ENCODE measurements around the gene GCSAM. TPM values are rescaled to one million over a fixed set of nuclear protein-coding genes. Genes with fewer than 3 reads are reported as not detected.

The GCSAM gene
- total RNA-seq, 2 donors from 2014 or later, result 0.50 TPM; not detected in 1

DNA sequence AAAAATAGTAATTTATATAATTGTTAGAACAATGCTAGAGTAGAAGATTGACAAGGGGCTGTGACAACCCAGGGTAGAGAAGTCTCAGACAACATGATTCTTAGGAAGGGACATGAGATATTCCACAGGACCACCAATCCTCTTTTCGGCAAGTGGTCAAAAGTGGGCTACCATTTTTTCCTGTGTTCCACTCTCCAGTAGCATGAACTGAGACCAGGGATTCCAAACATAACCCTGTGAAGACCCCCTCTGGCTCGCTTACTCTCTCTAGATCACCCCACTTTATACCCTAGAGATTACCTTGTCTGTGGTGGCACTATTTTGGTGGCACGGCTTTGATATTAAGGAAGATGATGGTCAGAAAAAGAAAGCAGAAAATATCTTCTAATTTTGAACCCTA, 960 bp downstream of the GCSAM start:
- intact Hi-C loops (cut with DNase I, micrococcal nuclease), result loop anchor here in 1 of 2 donors (10.0 kb wide), 1 partner anchor 383 kb away; no protein-coding TSS in a partner anchor
- ATAC-seq, result no peak

DNA sequence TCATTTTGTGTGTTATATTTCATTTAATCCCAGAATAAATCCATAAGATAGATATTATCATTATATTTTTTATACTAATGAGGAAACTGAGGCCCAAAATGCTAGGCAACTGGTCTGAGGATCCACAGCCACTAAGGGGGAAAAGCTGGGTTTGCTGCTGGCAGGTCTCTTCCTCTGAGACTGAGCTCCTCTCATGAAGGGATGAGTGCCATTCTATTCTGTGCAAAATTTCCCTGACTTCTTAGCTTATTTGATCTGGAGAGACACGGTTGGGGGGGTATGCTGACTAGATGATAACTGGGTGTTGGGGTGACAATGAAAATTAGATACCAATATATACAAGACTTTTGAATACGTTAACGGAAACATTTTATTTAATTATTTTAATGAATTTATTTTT, 1.9 kb downstream of the GCSAM start:
- intact Hi-C loops (cut with DNase I, micrococcal nuclease), result loop anchor here in 1 of 2 donors (10.0 kb wide), 1 partner anchor 384 kb away; no protein-coding TSS in a partner anchor
- DNase-seq, result no peak
- no peak for ATAC-seq

More for the DNA sequence above, 960 bp downstream of the GCSAM start:
- no peak for DNase-seq

DNA sequence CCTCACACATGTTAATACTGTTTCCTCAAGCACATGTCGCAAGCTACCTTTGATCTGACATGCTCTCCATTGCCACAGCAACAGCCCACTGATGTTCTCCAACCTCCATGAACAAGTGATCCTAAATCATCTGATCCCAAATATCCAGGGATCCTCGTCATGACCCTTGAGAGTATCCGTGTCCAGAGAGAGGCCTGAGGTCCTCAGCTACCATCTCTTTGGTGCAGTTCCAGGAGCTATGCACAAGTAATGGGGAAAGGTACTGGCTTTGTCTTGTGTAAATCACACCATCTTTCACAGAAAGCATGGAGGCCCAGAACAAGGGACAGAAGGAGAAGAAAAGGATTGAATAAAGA, 2.4 kb downstream of the GCSAM start:
- intact Hi-C loops (cut with DNase I, micrococcal nuclease), result loop anchor here in 1 of 2 donors (10.0 kb wide), 1 partner anchor 384 kb away; no protein-coding TSS in a partner anchor
- ATAC-seq (no peak), DNase-seq (no peak)

DNA sequence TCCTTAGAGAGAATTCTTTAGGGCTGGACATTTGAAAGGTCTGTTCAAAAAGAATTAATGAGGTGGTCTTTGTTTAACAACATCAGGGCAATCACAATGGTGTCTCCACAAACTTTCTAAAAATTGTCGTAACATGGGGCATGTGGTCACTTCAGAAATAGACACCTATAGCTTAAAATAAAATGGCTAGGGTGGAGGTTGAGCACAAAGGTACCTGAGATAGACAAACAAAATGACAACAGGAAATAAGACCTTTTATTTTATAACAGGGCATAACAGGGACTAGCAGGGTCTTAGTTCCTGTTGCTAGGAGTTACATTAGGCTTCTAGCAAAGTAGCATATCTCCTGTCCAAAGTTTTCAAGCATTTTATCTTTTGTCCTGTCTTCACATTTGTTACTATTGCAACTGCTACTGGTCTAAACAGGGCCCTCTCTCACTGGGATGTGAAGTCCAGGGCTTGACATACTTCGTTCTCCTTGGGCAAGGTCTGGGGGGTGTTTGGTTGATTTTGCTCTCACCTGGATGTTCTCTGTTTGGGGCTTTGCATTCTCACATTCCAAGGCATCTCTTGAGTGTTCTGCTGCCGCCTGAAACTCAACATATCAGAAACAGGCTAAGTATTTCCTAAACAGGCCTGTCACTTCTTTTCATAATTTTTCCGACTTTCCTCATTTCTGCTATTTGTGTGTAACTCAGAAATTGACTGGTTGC, 3.0 kb downstream of the GCSAM start:
- DNase-seq (no peak), ATAC-seq (no peak)
- intact Hi-C loops (cut with DNase I, micrococcal nuclease), result loop anchor here in 1 of 2 donors (10.0 kb wide), 1 partner anchor 385 kb away; no protein-coding TSS in a partner anchor

DNA sequence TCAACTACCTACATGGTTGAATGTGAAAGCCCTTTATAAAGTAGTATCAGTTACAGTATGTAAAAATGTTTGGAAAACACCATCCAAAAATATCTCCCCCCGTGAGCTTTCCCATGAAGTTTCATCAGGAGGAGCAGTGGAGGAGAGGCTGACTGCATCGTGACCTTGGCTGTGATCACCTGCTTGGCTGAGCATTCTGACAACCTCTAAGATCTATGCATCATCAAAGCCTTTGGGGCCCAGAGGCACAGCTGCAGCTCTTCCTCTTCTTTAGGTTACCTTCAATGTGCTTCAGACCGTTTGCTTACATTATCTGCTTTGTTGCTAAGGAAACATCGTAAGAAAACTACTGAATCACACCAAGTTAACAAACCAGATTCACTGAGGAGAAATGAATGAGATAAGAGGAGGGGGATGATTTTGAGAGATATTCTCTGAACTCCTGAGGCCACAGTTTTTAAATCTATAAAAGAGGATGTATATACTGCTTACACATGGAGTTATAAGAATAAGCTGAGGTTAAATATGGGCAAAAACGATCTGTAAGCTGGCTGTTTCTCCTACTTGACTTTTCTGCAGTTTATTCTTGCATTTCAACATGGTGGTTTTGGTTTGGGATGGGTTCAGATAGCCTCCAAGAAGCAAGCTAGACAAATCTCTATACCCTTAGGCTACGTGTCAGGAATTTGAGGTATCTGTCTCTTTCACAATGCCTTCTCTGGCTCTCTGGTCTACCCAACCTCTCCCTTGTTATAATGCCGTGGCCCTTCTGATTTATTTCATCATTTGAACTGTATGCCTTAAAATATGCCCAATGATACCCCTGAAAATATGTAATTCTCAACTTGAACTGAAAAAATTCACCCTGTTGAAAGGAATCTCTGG, 4.0 kb downstream of the GCSAM start:
- intact Hi-C loops (cut with DNase I, micrococcal nuclease), result no loop called here
- ATAC-seq (peak; percentile 17), DNase-seq (no peak)

DNA sequence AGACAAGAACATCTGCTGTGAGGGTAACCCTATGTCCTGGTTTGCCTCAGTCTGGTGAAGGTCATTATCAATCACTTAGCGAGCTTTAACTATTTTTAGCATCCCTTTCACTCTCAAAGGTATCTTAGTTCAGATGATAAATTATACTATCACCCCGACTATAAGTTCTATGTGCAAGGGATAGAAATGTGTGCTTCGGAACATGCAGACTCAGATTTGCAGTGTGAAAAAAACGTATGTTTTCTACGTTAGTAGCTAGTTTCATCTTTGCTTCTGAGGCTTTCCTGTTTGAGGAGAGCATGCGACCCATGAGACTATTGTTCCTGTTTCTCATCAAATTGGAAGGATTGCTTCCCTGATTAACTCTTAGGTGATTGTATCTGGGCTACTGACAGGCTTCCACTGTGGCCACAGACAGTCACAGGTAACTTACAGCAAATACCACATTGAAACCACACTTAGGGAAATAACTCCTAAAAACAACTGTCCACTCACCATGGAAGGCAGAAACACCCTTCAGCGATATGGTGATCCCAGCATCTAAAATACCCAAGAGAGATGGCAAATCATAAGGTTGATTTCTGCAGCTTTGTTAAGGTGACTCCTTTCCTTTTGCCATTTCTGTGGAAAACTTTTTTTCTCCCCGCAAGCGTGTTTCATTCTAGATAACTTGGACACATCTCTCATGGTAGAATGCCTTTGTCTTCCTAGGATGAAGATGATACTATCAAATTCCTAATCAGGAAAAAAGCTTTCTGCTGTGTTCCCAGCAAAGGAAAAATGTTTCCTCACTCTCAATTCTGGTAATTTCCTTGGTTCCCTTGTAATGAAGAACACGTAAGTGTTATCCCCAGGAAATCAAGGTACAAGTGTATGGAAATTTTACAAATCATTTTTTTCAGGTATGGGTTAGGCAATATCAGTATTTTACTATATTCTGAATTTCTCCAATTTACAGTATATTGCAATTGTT, 5.2 kb downstream of the GCSAM start:
- ATAC-seq (no peak), DNase-seq (no peak)
- intact Hi-C loops (cut with DNase I, micrococcal nuclease), result no loop called here

DNA sequence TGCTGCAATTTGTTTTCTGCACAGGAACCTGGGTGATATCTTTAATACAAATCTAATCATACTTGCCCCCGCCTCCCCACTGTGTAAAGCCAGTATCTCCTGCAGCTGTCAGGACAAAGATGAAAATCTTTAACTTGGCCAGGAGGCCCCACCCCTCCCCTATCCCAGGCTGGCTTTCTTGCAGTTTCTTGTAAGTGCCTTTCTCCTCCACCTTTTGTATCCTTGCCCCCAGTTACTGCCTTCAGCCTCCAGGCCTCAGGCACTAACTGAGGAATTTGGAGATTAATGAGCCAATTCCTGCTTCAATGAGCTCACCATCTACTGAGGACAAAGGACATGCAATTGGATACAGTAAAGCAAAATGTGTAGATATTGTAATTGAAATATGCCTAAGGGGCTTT, 6.5 kb downstream of the GCSAM start:
- intact Hi-C loops (cut with DNase I, micrococcal nuclease), result no loop called here

DNA sequence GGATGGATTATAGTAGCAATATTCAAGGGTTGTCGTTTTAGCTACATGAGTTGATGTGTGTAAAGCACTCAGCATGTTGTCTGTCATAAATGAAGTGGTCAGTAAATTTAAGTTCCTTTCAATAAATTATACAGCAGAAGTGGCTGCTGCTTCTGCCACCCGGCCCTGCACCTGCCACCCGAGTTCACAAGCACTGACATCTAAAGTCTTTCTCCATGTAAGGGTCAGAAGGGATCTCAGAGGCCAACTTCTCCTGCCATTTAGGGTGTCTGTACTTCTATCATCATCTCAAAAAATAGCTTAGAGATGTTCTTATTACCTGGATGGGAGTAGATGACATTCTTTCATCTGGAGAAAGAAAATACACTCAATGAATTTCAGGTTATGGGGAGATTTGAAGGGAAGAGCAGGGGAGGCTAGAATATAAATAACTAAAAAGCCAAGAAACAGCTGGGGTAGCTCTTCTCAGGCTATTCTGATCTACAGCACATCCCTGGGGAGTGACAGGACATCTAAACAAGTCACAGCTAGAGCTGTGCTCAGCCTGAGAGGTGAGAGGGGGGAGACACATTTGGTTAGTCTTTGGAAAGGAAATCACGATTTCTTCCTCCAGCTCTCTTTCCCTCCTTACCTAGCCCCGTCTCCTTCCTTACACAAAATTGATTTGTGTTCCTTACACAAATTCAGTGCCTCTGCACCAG, 8.0 kb downstream of the GCSAM start:
- intact Hi-C loops (cut with DNase I, micrococcal nuclease), result no loop called here
- DNase-seq, result no peak
- ATAC-seq, result no peak

More for the DNA sequence above, 6.5 kb downstream of the GCSAM start:
- DNase-seq (no peak), ATAC-seq (no peak)

DNA sequence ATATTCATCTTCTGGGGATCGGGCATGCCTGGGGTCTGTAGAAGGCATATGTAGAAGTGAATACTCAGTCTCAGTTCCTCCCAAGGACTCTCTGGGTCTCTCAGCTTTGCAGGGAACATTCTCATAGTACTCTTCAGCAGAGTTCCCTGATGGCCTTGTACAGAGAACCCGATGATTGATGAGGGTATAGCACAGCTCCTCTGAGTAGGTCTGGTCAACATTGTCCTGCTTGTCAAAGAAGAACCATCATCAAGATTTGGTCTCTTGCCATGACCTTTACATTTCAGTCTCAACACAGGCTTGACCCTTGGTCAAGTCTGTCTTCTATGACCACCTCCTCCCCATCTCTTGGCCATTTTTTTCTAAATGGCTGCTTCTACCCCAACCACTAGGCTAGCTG, 9.5 kb downstream of the GCSAM start:
- no peak for ATAC-seq
- intact Hi-C loops (cut with DNase I, micrococcal nuclease), result no loop called here

DNA sequence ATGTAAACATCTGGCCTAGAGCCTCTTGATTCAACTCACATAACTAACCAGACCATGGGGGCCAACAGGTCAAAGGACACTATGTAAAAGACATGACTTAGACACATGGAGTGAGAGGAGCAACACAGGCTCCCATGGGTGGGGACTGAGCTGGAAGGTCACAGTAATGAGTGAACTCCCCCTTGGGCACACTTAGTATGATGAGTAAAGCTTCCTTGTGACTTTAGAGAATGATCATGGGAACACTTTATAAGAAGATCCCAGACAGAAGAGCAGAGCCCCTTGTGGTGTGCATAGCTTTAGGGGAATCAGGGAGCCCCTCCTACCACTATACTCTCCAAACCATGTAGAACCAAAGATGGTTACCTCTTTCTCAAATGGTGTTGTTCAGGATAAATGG, 10.2 kb downstream of the GCSAM start:
- no peak for ATAC-seq
- intact Hi-C loops (cut with DNase I, micrococcal nuclease), result no loop called here
- DNase-seq, result no peak

More for the DNA sequence above, 9.5 kb downstream of the GCSAM start:
- DNase-seq, result no peak

DNA sequence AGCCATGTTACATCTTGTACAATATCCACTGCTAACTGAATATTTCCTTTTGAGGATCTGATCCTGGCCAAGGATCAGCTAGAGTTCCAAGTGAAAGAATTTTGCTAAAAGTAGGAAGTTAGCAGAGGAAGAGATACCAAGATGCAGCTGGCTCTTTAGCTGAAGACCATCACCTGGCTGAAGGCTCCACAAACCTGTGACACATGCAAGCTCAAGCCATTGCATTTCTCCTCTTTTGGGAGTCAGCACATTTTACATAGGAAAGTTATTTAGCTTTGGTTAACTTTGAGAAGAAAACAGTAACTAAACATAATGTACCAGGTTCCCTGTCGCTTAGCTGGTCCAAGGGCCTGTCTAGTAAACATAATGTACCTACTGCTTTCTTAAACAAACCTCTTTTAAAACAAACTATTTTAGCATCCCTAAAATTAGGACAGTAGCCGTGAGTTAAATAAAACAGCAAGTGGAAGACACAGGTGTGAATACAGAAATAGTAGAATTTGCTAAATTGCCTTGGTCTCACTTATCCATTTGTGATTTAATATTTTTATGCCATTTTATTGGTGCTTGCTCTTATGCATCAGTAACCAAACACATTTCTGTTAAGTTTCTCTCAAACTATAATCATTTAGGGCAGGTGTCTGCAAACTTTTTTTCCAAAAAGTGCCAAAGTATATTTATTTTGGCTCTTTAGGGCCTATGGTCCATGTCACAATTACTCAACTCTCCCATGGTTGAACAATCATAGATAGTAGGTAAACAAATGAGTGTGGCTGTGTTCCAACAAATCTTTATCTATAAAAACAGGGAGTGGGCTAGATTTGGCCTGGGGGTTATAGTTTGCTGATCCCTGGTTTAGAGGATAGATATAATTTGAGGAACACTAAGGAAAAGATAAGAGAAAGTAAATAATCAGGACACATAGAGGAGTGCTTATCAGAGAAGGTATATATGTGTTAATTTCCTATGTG, 11.2 kb downstream of the GCSAM start:
- ATAC-seq (no peak), DNase-seq (no peak)
- intact Hi-C loops (cut with DNase I, micrococcal nuclease), result no loop called here

DNA sequence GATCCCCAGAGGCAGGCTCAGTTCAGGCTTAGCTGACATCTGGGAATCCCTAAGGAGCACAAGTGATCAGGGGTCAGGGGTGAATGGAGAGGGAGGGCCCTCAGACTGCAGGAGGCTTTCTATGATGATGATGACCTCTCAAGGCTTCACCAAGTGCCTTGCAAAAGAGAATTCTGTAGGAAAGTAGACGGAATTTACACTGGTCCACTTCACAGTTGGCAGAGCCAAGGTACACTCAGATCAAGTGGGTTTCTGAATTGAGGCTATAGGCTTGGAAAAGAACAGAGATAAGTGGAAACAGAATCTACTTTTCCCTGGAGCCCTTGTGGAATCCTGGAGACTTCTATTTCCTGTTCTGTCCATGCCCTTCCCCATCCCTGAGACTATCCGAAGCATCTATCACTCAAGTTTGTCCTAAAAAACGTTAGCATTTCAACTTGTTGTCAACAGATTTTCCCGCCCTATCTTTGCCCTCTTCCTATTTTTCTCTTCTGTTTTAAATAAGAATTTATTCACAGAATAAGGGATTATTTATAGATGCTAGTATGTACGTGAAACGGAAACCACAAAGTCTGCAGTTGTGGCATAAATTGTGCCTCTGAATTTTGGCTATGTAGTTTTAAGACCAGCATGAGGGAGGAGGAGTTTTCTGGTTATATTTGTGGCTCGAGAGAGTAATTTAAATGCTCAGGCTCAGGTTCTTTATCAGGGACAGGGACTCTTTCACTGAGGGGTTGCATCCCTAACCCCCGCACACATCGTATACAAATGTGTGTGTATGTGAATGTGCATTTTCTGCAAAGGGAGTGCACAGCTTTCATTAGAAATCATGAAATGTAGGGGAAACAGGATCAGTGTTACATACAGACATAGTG, 12.8 kb downstream of the GCSAM start:
- intact Hi-C loops (cut with DNase I, micrococcal nuclease), result no loop called here
- DNase-seq, result no peak
- ATAC-seq, result no peak

DNA sequence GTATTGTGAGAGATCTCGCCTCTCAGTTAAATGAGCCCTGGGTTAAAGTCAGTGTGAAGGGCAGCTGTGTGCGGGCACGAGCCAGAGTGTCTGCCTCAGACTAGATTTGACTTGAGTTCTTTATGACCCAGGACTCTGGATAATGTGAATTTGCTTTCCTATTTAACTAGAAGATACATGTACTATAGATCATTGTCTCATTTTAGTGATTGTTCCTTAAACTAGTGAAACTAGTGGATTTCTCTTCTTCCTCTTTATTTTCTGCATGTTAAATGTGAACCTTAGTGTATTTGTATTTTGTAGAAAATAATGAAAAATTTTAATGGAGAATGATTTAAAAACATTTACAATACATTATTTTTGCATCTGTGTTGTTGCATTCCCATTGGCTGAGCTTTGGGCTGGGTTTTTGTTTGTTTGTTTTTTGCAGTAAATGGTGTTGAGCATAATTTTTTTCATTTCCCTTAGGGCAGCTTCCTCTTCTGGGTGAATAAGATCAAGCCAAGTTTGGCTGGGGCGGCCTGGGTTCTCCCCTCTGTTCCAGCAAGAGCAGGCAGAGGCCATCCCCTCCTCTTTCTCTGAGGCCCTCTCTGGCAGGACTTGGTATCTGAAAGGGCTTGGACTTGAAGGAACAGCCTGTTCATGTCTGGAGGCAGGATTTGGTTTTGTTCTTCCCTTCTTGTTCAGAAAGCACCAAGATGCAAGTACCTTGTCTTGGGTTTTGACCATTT, 15.0 kb downstream of the GCSAM start:
- no peak for ATAC-seq
- peak; percentile 29 to 38 for DNase-seq
- intact Hi-C loops (cut with DNase I, micrococcal nuclease), result no loop called here

DNA sequence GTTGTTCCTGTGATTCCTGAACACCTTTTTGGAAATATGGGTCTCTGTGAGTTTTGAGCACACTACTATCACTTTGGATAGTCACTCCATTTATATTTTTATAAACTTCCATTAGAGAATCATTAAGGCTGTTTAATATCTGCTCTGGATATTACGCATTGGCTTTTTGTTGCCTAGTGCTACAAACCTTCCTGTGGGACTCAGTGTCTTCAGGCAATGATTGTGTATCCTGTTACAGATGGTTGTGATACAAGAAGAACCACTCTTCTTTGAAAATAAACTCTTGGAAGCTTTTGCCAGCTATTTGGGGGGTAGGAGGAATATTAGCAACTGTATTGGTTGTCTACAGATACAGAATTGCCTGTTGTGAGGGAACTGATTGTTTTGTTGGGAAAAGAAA, 15.6 kb downstream of the GCSAM start:
- intact Hi-C loops (cut with DNase I, micrococcal nuclease), result no loop called here
- ATAC-seq (no peak), DNase-seq (no peak)

DNA sequence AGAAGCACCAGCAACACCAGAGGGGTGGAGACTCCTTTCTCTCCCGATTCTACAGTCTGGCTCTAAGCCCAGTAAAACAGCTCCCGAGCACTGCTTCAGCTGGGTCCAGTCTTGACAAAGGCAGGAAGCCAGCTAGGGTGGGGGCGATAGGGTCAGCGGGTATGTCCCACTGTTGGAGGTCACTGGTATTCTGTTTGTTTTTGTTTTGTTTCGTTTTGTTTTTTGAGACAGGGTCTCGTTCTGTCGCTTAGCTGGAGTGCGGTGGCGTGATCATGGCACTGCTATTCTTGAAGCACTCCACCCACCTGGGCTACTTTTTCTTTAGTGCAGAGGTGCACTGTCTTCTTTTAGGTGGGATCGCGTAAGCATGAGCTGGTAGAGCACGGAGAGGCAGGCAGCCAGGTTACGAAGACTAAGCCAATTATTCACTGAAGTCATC, 16.3 kb downstream of the GCSAM start:
- intact Hi-C loops (cut with DNase I, micrococcal nuclease), result no loop called here
- ATAC-seq (no peak), DNase-seq (no peak)
